ENCODE results near the gene TRIML1. TPM values are rescaled to one million over a fixed set of nuclear protein-coding genes. Genes with fewer than 3 reads are reported as not detected.

The TRIML1 gene
- total and polyA plus RNA-seq, 2 of the 8 experiments (the other 6 are each of a cell fraction or from before 2014, with no cell fraction given) = not detected

- Histone ChIP-seq H3K9me3 (ENCODE audit: insufficient read depth in 2 of 2, low read depth in 1 of 2, low read length in 1 of 2) (no peaks in the 10 kb centered on the region), H3K23me2 (ENCODE audit: low read depth, low read length) (no peaks in the 10 kb centered on the region), H3K56ac (replicated peaks; ENCODE audit: insufficient read length, low read depth, low read length) (no peak overlapping the region), H2BK5ac (ENCODE audit: low read depth, low read length) (peak overlapping the region; percentile 0; the same call in 1 of the 2 replicates), H2BK120ac (replicated peaks; ENCODE audit: low read depth, low read length) (no peak overlapping the region), H4K91ac (replicated peaks; ENCODE audit: insufficient read length, low read length) (peak overlapping the region; percentile 1), H3K23ac (ENCODE audit: insufficient read length) (no peak overlapping the region), H3K4ac (replicated peaks; ENCODE audit: insufficient read length, low read depth, low read length) (no peak overlapping the region), H3K9ac (replicated peaks in 1 of 4; ENCODE audit: extremely low read depth in 1 of 4, low read depth in 3 of 4, low read length in 3 of 4) (no peak overlapping the region), H4K20me1 (replicated peaks in 1 of 2; ENCODE audit: control insufficient read depth in 1 of 2, insufficient read depth in 2 of 2, low read length in 2 of 2) (no peaks in the 10 kb centered on the region), H3K27me3 (replicated peaks in 1 of 4; ENCODE audit: control insufficient read depth in 3 of 4, extremely low read depth in 1 of 4, insufficient read depth in 3 of 4, low read length in 3 of 4) (no peaks in the 10 kb centered on the region), H2AFZ (ENCODE audit: low read length) (peak overlapping the region; percentile 2; the same call in 1 of the 2 replicates), H3K79me2 (ENCODE audit: control insufficient read depth in 1 of 2, insufficient read depth in 2 of 2, low read length in 2 of 2) (no peaks in the 10 kb centered on the region), H3K4me1 (replicated peaks in 1 of 4; ENCODE audit: control insufficient read depth in 3 of 4, insufficient read depth in 4 of 4, low read length in 3 of 4) (peaks cover 2 to 13% (median 8%) of the 10 kb centered on the region in 4 experiments), H2BK12ac (ENCODE audit: low read depth, low read length) (no peak overlapping the region), H3K27ac (ENCODE audit: low read depth, low read length) (no peak overlapping the region), H3K18ac (ENCODE audit: extremely low read depth, low read length) (peak overlapping the region; percentile 2; the same call in 1 of the 2 replicates), H4K8ac (ENCODE audit: extremely low read depth, insufficient read depth, low read length) (no peak overlapping the region), H3K4me2 (ENCODE audit: insufficient read depth in 1 of 2, low read depth in 2 of 2, low read length in 2 of 2) (no peak overlapping the region), H3K14ac (ENCODE audit: insufficient read length) (no peak overlapping the region), H3K4me3 (ENCODE audit: extremely low read depth in 1 of 4, insufficient read depth in 2 of 4, low read depth in 3 of 4, low read length in 4 of 4) (no peak overlapping the region), H2BK15ac (ENCODE audit: low read length) (no peak overlapping the region), H3K36me3 (ENCODE audit: control insufficient read depth in 2 of 4, insufficient read depth in 4 of 4, low read length in 3 of 4) (no peaks in the 10 kb centered on the region), H3K79me1 (ENCODE audit: low read depth, low read length) (no peaks in the 10 kb centered on the region), H2AK5ac (ENCODE audit: low read depth, low read length) (no peak overlapping the region), H4K5ac (ENCODE audit: insufficient read length, low read depth, low read length) (no peak overlapping the region), H2BK20ac (ENCODE audit: low read length) (no peak overlapping the region; the same call in 1 of the 2 replicates)
- CTCF ChIA-PET (ENCODE audit: partially characterized antibody) = no interaction called here
- 87% methylated on average over 16 of the region's 16 CpGs; no CpG with 5 or more reads in 1 of the 2 experiments for WGBS, 2 experiments (ENCODE audit: extremely low coverage in 1 of 2, insufficient coverage in 1 of 2, insufficient read length in 1 of 2, insufficient replicate concordance in 2 of 2, low coverage in 1 of 2, low lambda C conversion rate in 2 of 2, missing lambda C conversion rate in 1 of 2)
- no peak for TF ChIP-seq CBX5 (IDR thresholded peaks at IDR 0.05; ENCODE audit: low read depth, low read length)
- no peak for TF ChIP-seq E2F6 (IDR thresholded peaks at IDR 0.05)
- no peak for TF ChIP-seq JUN (IDR thresholded peaks at IDR 0.05; ENCODE audit: low read depth, low read length)
- no peak for TF ChIP-seq POLR2A (IDR thresholded peaks at IDR 0.05; ENCODE audit: control extremely low read depth in 1 of 2, low read depth in 2 of 2, low read length in 2 of 2)
- no peak for TF ChIP-seq RXRA (IDR thresholded peaks at IDR 0.05; ENCODE audit: insufficient read depth, low read depth, low read length)
- DNase-seq (ENCODE audit: low read depth in 1 of 2, low spot score in 2 of 2) (no peak), FAIRE-seq (no peak)
- POLR2A ChIA-PET (ENCODE audit: partially characterized antibody) = interaction anchor here (1.0 kb wide), 1 partner anchor 10 kb away, joined by 7 read pairs; no protein-coding TSS in a partner anchor
Measured at GRCh38 chr4:188117631-188118324, 21.5 kb upstream of the TRIML1 start.

All from H1 (cell line).